ENCODE measurements around the gene CAVIN1. TPM values are rescaled to one million over a fixed set of nuclear protein-coding genes. Genes with fewer than 3 reads are reported as not detected.
A peak's percentile ranks its signal among the peaks of the same experiment; 100 is the strongest.
"Not testable (repeated sequence)": the region's sequence is repeated elsewhere in the genome, so short reads cannot be mapped to it uniquely, and the experiment has no call there.

The CAVIN1 gene
- total RNA-seq, 4 donors from 2014 or later, result 16.3 to 94.9 (median 35.9) TPM

- no peak for TF ChIP-seq CTCF (IDR thresholded peaks at IDR 0.05)
- TF ChIP-seq POLR2A (IDR thresholded peaks at IDR 0.05), result no peak
- peaks cover 0 to 9% (median 0%) of the 10 kb centered on the region in 3 donors for H3K36me3 ChIP-seq
- H3K27ac ChIP-seq, result no peak overlapping the region
- no peaks in the 10 kb centered on the region for H3K9me3 ChIP-seq
- no peaks in the 10 kb centered on the region for H3K27me3 ChIP-seq
- peaks cover 0 to 56% (median 3%) of the 10 kb centered on the region in 4 donors for H3K4me1 ChIP-seq
- H3K4me3 ChIP-seq, result no peak overlapping the region
- DNase-seq, result no peak
These were observed 18.6 kb downstream of the CAVIN1 start for GRCh38 chr17:42404326-42405055.

- Histone ChIP-seq H3K4me3 (no peak overlapping the region), H3K9me3 (no peaks in the 10 kb centered on the region), H3K27me3 (no peaks in the 10 kb centered on the region), H3K27ac (peak overlapping the region; percentile 10 to 88 (median 64)), H3K4me1 (peaks cover 0 to 51% (median 0%) of the 10 kb centered on the region in 4 donors), H3K36me3 (peaks cover 0 to 9% (median 0%) of the 10 kb centered on the region in 3 donors)
- TF ChIP-seq POLR2A (IDR thresholded peaks at IDR 0.05), result no peak
- TF ChIP-seq CTCF (IDR thresholded peaks at IDR 0.05), result peak in 5 of 6 experiments; percentile 6 to 45 (median 31)
- peak; percentile 44 to 64 (median 59) for DNase-seq
These were observed 19.9 kb downstream of the CAVIN1 start for GRCh38 chr17:42403150-42403549.

- H3K9me3 ChIP-seq, result no peaks in the 10 kb centered on the region
- no peaks in the 10 kb centered on the region for H3K27me3 ChIP-seq
- peak overlapping the region in 3 of 4 donors; percentile 54 to 88 (median 75) for H3K27ac ChIP-seq
- peaks cover 0 to 9% (median 0%) of the 10 kb centered on the region in 3 donors for H3K36me3 ChIP-seq
- no peak overlapping the region for H3K4me3 ChIP-seq
- DNase-seq, result peak in 1 of 3 donors; percentile 77
- peaks cover 0 to 44% (median 0%) of the 10 kb centered on the region in 4 donors for H3K4me1 ChIP-seq
- peak in 1 of 2 donors; percentile 22 for TF ChIP-seq POLR2A (IDR thresholded peaks at IDR 0.05)
- TF ChIP-seq CTCF (IDR thresholded peaks at IDR 0.05), result no peak
These were observed 20.9 kb downstream of the CAVIN1 start for GRCh38 chr17:42402117-42402516.

- not testable (repeated sequence) for H3K27me3 ChIP-seq, H3K9me3 ChIP-seq, H3K36me3 ChIP-seq, H3K4me3 ChIP-seq
- Histone ChIP-seq H3K4me1 (peaks cover 0 to 34% (median 0%) of the 10 kb centered on the region in 4 donors), H3K27ac (peak overlapping the region in 3 of 4 donors; percentile 54 to 79 (median 75))
- peak in 1 of 3 donors; percentile 62 for DNase-seq
These were observed 22.1 kb downstream of the CAVIN1 start for GRCh38 chr17:42400844-42401375.

- peak in 2 of 3 donors; percentile 71 to 81 for DNase-seq
- H3K9me3 ChIP-seq, result no peaks in the 10 kb centered on the region
- H3K4me3 ChIP-seq, result no peak overlapping the region
- no peaks in the 10 kb centered on the region for H3K27me3 ChIP-seq
- TF ChIP-seq POLR2A (IDR thresholded peaks at IDR 0.05), result no peak
- no peak for TF ChIP-seq CTCF (IDR thresholded peaks at IDR 0.05)
- peaks cover 0 to 34% (median 0%) of the 10 kb centered on the region in 4 donors for H3K4me1 ChIP-seq
- H3K27ac ChIP-seq, result peak overlapping the region in 3 of 4 donors; percentile 34 to 79 (median 75)
- peaks cover 0 to 9% (median 0%) of the 10 kb centered on the region in 3 donors for H3K36me3 ChIP-seq
These were observed 22.9 kb downstream of the CAVIN1 start for GRCh38 chr17:42399948-42400843.

All from Peyer's patch (tissue), 4 donors.